ENCODE results near the gene VAMP2.

VAMP2 gene

GRCh38 chr17:8186446-8186786 lies 23.7 kb upstream of the VAMP2 start:
- peak overlapping the region; percentile 94 for H3K27ac ChIP-seq (ENCODE audit: low read depth, low read length, poor library complexity, severe bottlenecking)
- H3K4me1 ChIP-seq (ENCODE audit: insufficient read depth, low read length, severe bottlenecking): peaks cover 28% of the 10 kb centered on the region
- no peaks in the 10 kb centered on the region for H3K36me3 ChIP-seq (ENCODE audit: insufficient read depth, low read length)
- peak overlapping the region; percentile 14; the same call in 1 of the 2 replicates for H2AFZ ChIP-seq (ENCODE audit: low read length)
- H3K9me3 ChIP-seq (ENCODE audit: low read length): no peaks in the 10 kb centered on the region
- H3K9ac ChIP-seq (ENCODE audit: low read length): peak overlapping the region; percentile 79
- peaks cover 11% of the 10 kb centered on the region; the same call in 1 of the 2 replicates for H3F3A ChIP-seq (ENCODE audit: insufficient read depth, low read length)
- no peaks in the 10 kb centered on the region for H3K27me3 ChIP-seq (ENCODE audit: insufficient read depth, low read length)
- no peaks in the 10 kb centered on the region for H3K9me2 ChIP-seq (ENCODE audit: low read depth, low read length)
- peak overlapping the region; percentile 96 for H3K4me2 ChIP-seq (ENCODE audit: low read length)
- no peak for TF ChIP-seq CTCF (IDR thresholded peaks at IDR 0.05; ENCODE audit: low read length)
- no peak for TF ChIP-seq EZH2 (IDR thresholded peaks at IDR 0.05; ENCODE audit: borderline replicate concordance, low read length)
- H3K79me2 ChIP-seq (ENCODE audit: insufficient read depth, low read length): no peaks in the 10 kb centered on the region
- no peaks in the 10 kb centered on the region for H4K20me1 ChIP-seq (ENCODE audit: insufficient read depth, low read length)
- H3K4me3 ChIP-seq (ENCODE audit: low read depth, low read length, poor library complexity, severe bottlenecking): peak overlapping the region; percentile 80

- H3K9ac ChIP-seq (ENCODE audit: low read length): peak overlapping the region; percentile 79
- H3K9me2 ChIP-seq (ENCODE audit: low read depth, low read length): no peaks in the 10 kb centered on the region
- no peaks in the 10 kb centered on the region for H4K20me1 ChIP-seq (ENCODE audit: insufficient read depth, low read length)
- peak overlapping the region; percentile 96 for H3K4me2 ChIP-seq (ENCODE audit: low read length)
- H3K79me2 ChIP-seq (ENCODE audit: insufficient read depth, low read length): no peaks in the 10 kb centered on the region
- H2AFZ ChIP-seq (ENCODE audit: low read length): peak overlapping the region; percentile 44; the same call in 1 of the 2 replicates
- peak overlapping the region; percentile 94 for H3K27ac ChIP-seq (ENCODE audit: low read depth, low read length, poor library complexity, severe bottlenecking)
- H3K9me3 ChIP-seq (ENCODE audit: low read length): no peaks in the 10 kb centered on the region
- H3K36me3 ChIP-seq (ENCODE audit: insufficient read depth, low read length): no peaks in the 10 kb centered on the region
- TF ChIP-seq CTCF (IDR thresholded peaks at IDR 0.05; ENCODE audit: low read length) (no peak), EZH2 (IDR thresholded peaks at IDR 0.05; ENCODE audit: borderline replicate concordance, low read length) (no peak)
- H3K27me3 ChIP-seq (ENCODE audit: insufficient read depth, low read length): no peaks in the 10 kb centered on the region
- peak overlapping the region; percentile 80 for H3K4me3 ChIP-seq (ENCODE audit: low read depth, low read length, poor library complexity, severe bottlenecking)
- peaks cover 11% of the 10 kb centered on the region; the same call in 1 of the 2 replicates for H3F3A ChIP-seq (ENCODE audit: insufficient read depth, low read length)
- peaks cover 24% of the 10 kb centered on the region for H3K4me1 ChIP-seq (ENCODE audit: insufficient read depth, low read length, severe bottlenecking)
Observed at GRCh38 chr17:8185582-8186445, 23.1 kb upstream of the VAMP2 start.

- H3K4me3 ChIP-seq (ENCODE audit: low read depth, low read length, poor library complexity, severe bottlenecking): peak overlapping the region; percentile 89
- H2AFZ ChIP-seq (ENCODE audit: low read length): no peak overlapping the region
Observed at GRCh38 chr17:8176998-8177731, 14.4 kb upstream of the VAMP2 start.

More at GRCh38 chr17:8176998-8177731, 14.4 kb upstream of the VAMP2 start:
- Histone ChIP-seq H3K79me2 (ENCODE audit: insufficient read depth, low read length) (no peaks in the 10 kb centered on the region), H3F3A (ENCODE audit: insufficient read depth, low read length) (no peaks in the 10 kb centered on the region), H3K9me2 (ENCODE audit: low read depth, low read length) (no peaks in the 10 kb centered on the region), H3K36me3 (ENCODE audit: insufficient read depth, low read length) (no peaks in the 10 kb centered on the region), H3K4me1 (ENCODE audit: insufficient read depth, low read length, severe bottlenecking) (peaks cover 41% of the 10 kb centered on the region), H3K27me3 (ENCODE audit: insufficient read depth, low read length) (no peaks in the 10 kb centered on the region), H3K4me2 (ENCODE audit: low read length) (peak overlapping the region; percentile 98), H4K20me1 (ENCODE audit: insufficient read depth, low read length) (no peaks in the 10 kb centered on the region), H3K9ac (ENCODE audit: low read length) (peak overlapping the region; percentile 92), H3K9me3 (ENCODE audit: low read length) (no peaks in the 10 kb centered on the region), H3K27ac (ENCODE audit: low read depth, low read length, poor library complexity, severe bottlenecking) (no peak overlapping the region)
- TF ChIP-seq CTCF (IDR thresholded peaks at IDR 0.05; ENCODE audit: low read length): no peak
- no peak for TF ChIP-seq EZH2 (IDR thresholded peaks at IDR 0.05; ENCODE audit: borderline replicate concordance, low read length)
